GM12878 (cell line): ENCODE measurements around the gene TXNDC17. TPM values are rescaled to one million over a fixed set of nuclear protein-coding genes. Genes with fewer than 3 reads are reported as not detected.

Experiments
- CTCF ChIP-seq, 3 experiments: IDR thresholded peaks in 2 of 3; conservative IDR thresholded peaks in 1 of 3; 2 replicates each; pipeline ENCODE4 v1.5.1; 2011; ENCODE audit warnings: low read depth in 3 of 3, low read length in 3 of 3, mild to moderate bottlenecking in 3 of 3, control low read depth in 2 of 3, moderate library complexity in 2 of 3, inconsistent platforms in 1 of 3, mixed read lengths in 1 of 3; ENCODE audit not compliant: control insufficient read depth in 2 of 3, insufficient read depth in 1 of 3; ENCODE audit errors: extremely low read depth in 1 of 3
- SMAD5 ChIP-seq: IDR thresholded peaks from 2 replicates; pipeline ENCODE4 v1.6.1; 2016; ENCODE audit warnings: antibody characterized with exemption, low read depth
- SP1 ChIP-seq: IDR thresholded peaks from one replicate; pipeline ENCODE4 v1.6.1; 2011; ENCODE audit warnings: low read depth, low read length
- SUPT20H ChIP-seq: IDR thresholded peaks from 2 replicates; pipeline ENCODE4 v1.6.1; 2011; ENCODE audit warnings: low read depth, mild to moderate bottlenecking, low read length, moderate library complexity, borderline replicate concordance; ENCODE audit not compliant: control insufficient read depth
- ZBTB33 ChIP-seq: fragments of 450-650 bp; IDR thresholded peaks from 2 replicates; pipeline ENCODE4 v1.6.1; 2017; ENCODE audit warnings: mild to moderate bottlenecking
- ZNF687 ChIP-seq: fragments of 450-650 bp; IDR thresholded peaks from 2 replicates; pipeline ENCODE4 v1.6.1; 2017; ENCODE audit warnings: mild to moderate bottlenecking, moderate library complexity
- polyA plus RNA-seq, 11 experiments: library from polyadenylated mRNA; depleted of rRNA in 4 of 11; unstranded in 6 of 11; stranded (reverse) in 5 of 11; fragments of >200 nt; fragmentation: Nextera tagmentation in 4 of 11; fragmentation: Illumina TruSeq in 1 of 11; extraction: Ambion mirVana in 4 of 11; extraction: Trizol in 1 of 11; gene quantifications; 1 replicate in 1 of 11; 2 replicates in 10 of 11; pipeline versions ENCODE4 v1.2.1 to v1.2.3, GENCODE V29; 2011 to 2016; ENCODE audit warnings: inconsistent platforms in 2 of 11, missing spikeins in 2 of 11, low read depth in 1 of 11
- total RNA-seq, 4 experiments: library from RNA; depleted of rRNA in 3 of 4; stranded (reverse); fragments of >200 nt in 3 of 4; fragmentation: Illumina TruSeq in 1 of 4; extraction: Trizol in 1 of 4; gene quantifications; 2 replicates each; pipeline versions ENCODE4 v1.2.1 to v1.2.3, GENCODE V29; 2013 to 2021

The TXNDC17 gene
- total and polyA plus RNA-seq, 10 of the 15 experiments (the other 5 are each of a cell fraction or from before 2014, with no cell fraction given): 124 to 957 (median 216) TPM

GRCh38 chr17:6679241-6679640 lies 38.4 kb downstream of the TXNDC17 start (continued):
- no peak for TF ChIP-seq CTCF (IDR thresholded peaks at IDR 0.05 in 2 of 3, conservative IDR thresholded peaks at IDR 0.05 in 1 of 3; ENCODE audit: control insufficient read depth in 2 of 3, extremely low read depth in 1 of 3, insufficient read depth in 1 of 3, low read depth in 3 of 3, low read length in 3 of 3)
- no peak for TF ChIP-seq SUPT20H
- no peak for TF ChIP-seq SMAD5
- no peak for TF ChIP-seq ZBTB33
- TF ChIP-seq SP1: no peak
- no peak for TF ChIP-seq ZNF687
- TF ChIP-seq, all 136 proteins: peak for 0
